ENCODE results near the gene BANF1. TPM values are rescaled to one million over a fixed set of nuclear protein-coding genes. Genes with fewer than 3 reads are reported as not detected.

Gene BANF1
- total and polyA plus RNA-seq, 9 of the 15 experiments (the other 6 are each of a cell fraction or from before 2014, with no cell fraction given) = 108 to 651 (median 263) TPM

- H3K4me3 ChIP-seq = peak overlapping the region; percentile 89
- no peak for TF ChIP-seq HDAC3 (IDR thresholded peaks at IDR 0.05; ENCODE audit: borderline replicate concordance, partially characterized antibody)
- TF ChIP-seq NR2C1 (IDR thresholded peaks at IDR 0.05) = no peak
- 0 out of 2 replicates have a peak, but pooled peaks have one; percentile 15 for TF ChIP-seq NR2C1 (tag; IDR thresholded peaks at IDR 0.05)
- TF ChIP-seq MEF2A (IDR thresholded peaks at IDR 0.05; ENCODE audit: control insufficient read depth, low read depth, low read length) = no peak
- TF ChIP-seq ZBTB49 (CRISPR knock-in tag; IDR thresholded peaks at IDR 0.05; ENCODE audit: borderline replicate concordance) = no peak
- H3K9me1 ChIP-seq (ENCODE audit: control insufficient read depth, insufficient read depth, low read length) = no peaks in the 10 kb centered on the region
- H4K20me1 ChIP-seq (replicated peaks; ENCODE audit: control insufficient read depth, insufficient read depth, low read length) = no peaks in the 10 kb centered on the region
- DNase-seq (ENCODE audit: extremely low read depth in 1 of 4, low spot score in 3 of 4) (peak in 1 of 4 experiments; percentile 31), ATAC-seq (no peak), FAIRE-seq (no peak)
- POLR2A ChIA-PET = interaction anchor here (1.2 to 4.8 kb wide), 6 partner anchors 9 to 192 kb away, joined by 3 to 32 read pairs (median 4); partner anchors contain the start of gene MUS81
- in situ Hi-C loops (cut with MboI) = no loop called here
- WGBS (ENCODE audit: insufficient coverage, low coverage, missing lambda C conversion rate) = 73% methylated on average over 2 of the region's 5 CpGs
- H3K9ac ChIP-seq (ENCODE audit: insufficient read depth in 1 of 2, low read depth in 2 of 2, low read length in 2 of 2) = peak overlapping the region; percentile 98; a peak in 3 of 4 replicates
- no peaks in the 10 kb centered on the region for H3K27me3 ChIP-seq (ENCODE audit: control insufficient read depth in 2 of 2, insufficient read depth in 2 of 2, low read length in 2 of 2)
- peak overlapping the region; percentile 93 for H3K4me2 ChIP-seq (ENCODE audit: insufficient read depth, low read length)
- H3K79me2 ChIP-seq (ENCODE audit: control insufficient read depth, insufficient read depth, low read length) = peaks cover 31% of the 10 kb centered on the region
- intact Hi-C loops (cut with micrococcal nuclease) = no loop called here
- peaks cover 16 to 33% of the 10 kb centered on the region in 2 experiments for H3K4me1 ChIP-seq (replicated peaks in 1 of 2; ENCODE audit: control insufficient read depth in 2 of 2, insufficient read depth in 2 of 2, low read length in 2 of 2)
- no peaks in the 10 kb centered on the region for H3K9me3 ChIP-seq (replicated peaks; ENCODE audit: control insufficient read depth, insufficient read depth, low read depth, low read length)
- peak overlapping the region; percentile 87 for H2AFZ ChIP-seq (ENCODE audit: low read depth, low read length)
- H3K36me3 ChIP-seq (ENCODE audit: control insufficient read depth, insufficient read depth, low read length) = peaks cover 30% of the 10 kb centered on the region
- H3K27ac ChIP-seq (ENCODE audit: extremely low read depth, low read depth, low read length) = peak overlapping the region; percentile 85; the same call in 2 of the 3 replicates
- BruUV-seq (replicated peaks) = no TSS peak
- CTCF ChIA-PET (ENCODE audit: low intra/inter-chr PET ratio) = no interaction called here
These were observed 48.4 kb downstream of the BANF1 start for GRCh38 chr11:66050581-66051231.
